DND-41 (cell line): ENCODE measurements around the gene KCTD20.

Experiments
- EZH2 ChIP-seq: IDR thresholded peaks from 3 replicates; pipeline ENCODE4 v1.6.1; 2012; ENCODE audit warnings: borderline replicate concordance, low read depth, mild to moderate bottlenecking, moderate library complexity, low read length, inconsistent platforms; ENCODE audit not compliant: severe bottlenecking
- TF ChIP-seq, protein P1 (sequence below): IDR thresholded peaks from 2 replicates; pipeline ENCODE4 v1.5.1; 2012; ENCODE audit warnings: borderline replicate concordance, low read length, moderate library complexity, mild to moderate bottlenecking; ENCODE audit not compliant: poor library complexity, severe bottlenecking; ENCODE audit errors: extremely low read depth

DNA sequence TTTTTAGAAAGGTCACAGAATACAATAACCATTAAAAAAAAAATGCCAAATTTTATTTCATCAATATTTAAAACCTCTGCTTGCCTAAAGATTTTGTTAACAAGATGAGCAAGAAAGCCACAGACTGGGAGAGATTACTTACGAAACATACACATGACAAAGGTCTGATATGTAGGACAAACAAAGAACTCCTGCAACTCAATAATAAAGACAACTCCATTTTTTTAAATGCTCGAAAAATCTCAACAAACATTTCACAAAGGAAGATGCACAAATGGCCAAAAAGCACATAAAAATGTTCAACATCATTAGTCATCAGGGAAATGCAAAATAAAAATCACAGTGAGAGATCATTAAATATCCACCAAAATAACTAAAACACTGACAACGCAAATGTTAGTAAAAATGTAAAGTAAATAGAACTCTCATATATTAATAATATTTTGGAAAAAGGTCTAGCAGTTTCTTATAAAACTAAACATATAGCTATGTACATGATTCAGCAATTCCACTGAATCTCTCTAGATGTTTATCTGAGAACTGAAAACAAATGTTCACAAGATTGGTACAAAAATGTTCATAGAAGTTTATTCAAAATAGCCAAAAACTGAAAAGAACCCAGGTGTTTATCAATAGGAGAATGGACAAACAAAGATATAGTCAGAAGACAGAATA is 94.2 kb downstream of the KCTD20 start:
- TF ChIP-seq, protein P1, sequence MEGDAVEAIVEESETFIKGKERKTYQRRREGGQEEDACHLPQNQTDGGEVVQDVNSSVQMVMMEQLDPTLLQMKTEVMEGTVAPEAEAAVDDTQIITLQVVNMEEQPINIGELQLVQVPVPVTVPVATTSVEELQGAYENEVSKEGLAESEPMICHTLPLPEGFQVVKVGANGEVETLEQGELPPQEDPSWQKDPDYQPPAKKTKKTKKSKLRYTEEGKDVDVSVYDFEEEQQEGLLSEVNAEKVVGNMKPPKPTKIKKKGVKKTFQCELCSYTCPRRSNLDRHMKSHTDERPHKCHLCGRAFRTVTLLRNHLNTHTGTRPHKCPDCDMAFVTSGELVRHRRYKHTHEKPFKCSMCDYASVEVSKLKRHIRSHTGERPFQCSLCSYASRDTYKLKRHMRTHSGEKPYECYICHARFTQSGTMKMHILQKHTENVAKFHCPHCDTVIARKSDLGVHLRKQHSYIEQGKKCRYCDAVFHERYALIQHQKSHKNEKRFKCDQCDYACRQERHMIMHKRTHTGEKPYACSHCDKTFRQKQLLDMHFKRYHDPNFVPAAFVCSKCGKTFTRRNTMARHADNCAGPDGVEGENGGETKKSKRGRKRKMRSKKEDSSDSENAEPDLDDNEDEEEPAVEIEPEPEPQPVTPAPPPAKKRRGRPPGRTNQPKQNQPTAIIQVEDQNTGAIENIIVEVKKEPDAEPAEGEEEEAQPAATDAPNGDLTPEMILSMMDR, result no peak
- TF ChIP-seq EZH2, result no peak
